GM20000 (cell line): Measurements from ENCODE around the gene KIFAP3.
"Not testable (repeated sequence)": the region's sequence is repeated elsewhere in the genome, so short reads cannot be mapped to it uniquely, and the experiment has no call there.

ENCODE experiments used
- DNase-seq: peaks from one replicate; pipeline ENCODE4 v3.0.0; 2012; ENCODE audit warnings: low spot score
- CTCF ChIP-seq: IDR thresholded peaks from 2 replicates; pipeline ENCODE4 v1.5.1; 2012; ENCODE audit warnings: mild to moderate bottlenecking, control low read depth; ENCODE audit errors: extremely low read depth, missing control alignments

The KIFAP3 gene

GRCh38 chr1:169882039-169882511, 192.4 kb downstream of the KIFAP3 start:
- DNase-seq: no peak
- TF ChIP-seq CTCF: no peak

- peak; percentile 18 for DNase-seq
- no peak for TF ChIP-seq CTCF
Measured at GRCh38 chr1:169879034-169879840, 195.3 kb downstream of the KIFAP3 start.

GRCh38 chr1:169878498-169878897, 196.0 kb downstream of the KIFAP3 start:
- TF ChIP-seq CTCF: no peak
- no peak for DNase-seq

GRCh38 chr1:169877800-169878491, 196.5 kb downstream of the KIFAP3 start:
- no peak for TF ChIP-seq CTCF
- DNase-seq: no peak

GRCh38 chr1:169874229-169874628, 200.3 kb downstream of the KIFAP3 start:
- DNase-seq: no peak
- no peak for TF ChIP-seq CTCF

GRCh38 chr1:169873582-169874199, 200.8 kb downstream of the KIFAP3 start:
- no peak for TF ChIP-seq CTCF
- DNase-seq: no peak

GRCh38 chr1:169872906-169873305, 201.6 kb downstream of the KIFAP3 start:
- no peak for TF ChIP-seq CTCF
- no peak for DNase-seq

- not testable (repeated sequence) for DNase-seq
Measured at GRCh38 chr1:169871988-169872387, 202.5 kb downstream of the KIFAP3 start.
